ENCODE results near the gene MIGA1.
"Not testable (repeated sequence)": the region's sequence is repeated elsewhere in the genome, so short reads cannot be mapped to it uniquely, and the experiment has no call there.

The MIGA1 gene

GRCh38 chr1:77797991-77798390 lies 18.5 kb downstream of the MIGA1 start:
- peak; percentile 29 for DNase-seq (ENCODE audit: low read depth)

- DNase-seq (ENCODE audit: low read depth), result no peak
Measured at GRCh38 chr1:77802026-77802425, 22.6 kb downstream of the MIGA1 start.

- DNase-seq (ENCODE audit: low read depth), result no peak
Measured at GRCh38 chr1:77803371-77803770, 23.9 kb downstream of the MIGA1 start.

GRCh38 chr1:77809787-77810462 lies 30.5 kb downstream of the MIGA1 start:
- DNase-seq (ENCODE audit: low read depth), result not testable (repeated sequence)

- DNase-seq (ENCODE audit: low read depth), result not testable (repeated sequence)
Measured at GRCh38 chr1:77811589-77811988, 32.1 kb downstream of the MIGA1 start.

- DNase-seq (ENCODE audit: low read depth), result peak; percentile 34
Measured at GRCh38 chr1:77817368-77818209, 38.1 kb downstream of the MIGA1 start.

GRCh38 chr1:77820121-77820520 lies 40.7 kb downstream of the MIGA1 start:
- DNase-seq (ENCODE audit: low read depth), result no peak

- DNase-seq (ENCODE audit: low read depth), result peak; percentile 81
Measured at GRCh38 chr1:77824079-77824478, 44.6 kb downstream of the MIGA1 start.

GRCh38 chr1:77824694-77825093 lies 45.2 kb downstream of the MIGA1 start:
- DNase-seq (ENCODE audit: low read depth), result no peak

- peak; percentile 67 for DNase-seq (ENCODE audit: low read depth)
Measured at GRCh38 chr1:77825131-77825709, 45.8 kb downstream of the MIGA1 start.

GRCh38 chr1:77826851-77827250 lies 47.4 kb downstream of the MIGA1 start:
- not testable (repeated sequence) for DNase-seq (ENCODE audit: low read depth)

- DNase-seq (ENCODE audit: low read depth), result no peak
Measured at GRCh38 chr1:77828098-77828497, 48.6 kb downstream of the MIGA1 start.

- peak; percentile 35 for DNase-seq (ENCODE audit: low read depth)
Measured at GRCh38 chr1:77829851-77830250, 50.4 kb downstream of the MIGA1 start.

- no peak for DNase-seq (ENCODE audit: low read depth)
Measured at GRCh38 chr1:77830946-77831345, 51.5 kb downstream of the MIGA1 start.

- peak; percentile 47 for DNase-seq (ENCODE audit: low read depth)
Measured at GRCh38 chr1:77831566-77831965, 52.1 kb downstream of the MIGA1 start.

GRCh38 chr1:77831976-77832711 lies 52.7 kb downstream of the MIGA1 start:
- DNase-seq (ENCODE audit: low read depth), result peak; percentile 88

- DNase-seq (ENCODE audit: low read depth), result peak; percentile 99
Measured at GRCh38 chr1:77832901-77833300, 53.5 kb downstream of the MIGA1 start.

- peak; percentile 33 for DNase-seq (ENCODE audit: low read depth)
Measured at GRCh38 chr1:77833521-77834100, 54.2 kb downstream of the MIGA1 start.

GRCh38 chr1:77834771-77835334 lies 55.4 kb downstream of the MIGA1 start:
- DNase-seq (ENCODE audit: low read depth), result peak; percentile 82

- DNase-seq (ENCODE audit: low read depth), result no peak
Measured at GRCh38 chr1:77841574-77841973, 62.1 kb downstream of the MIGA1 start.

- no peak for DNase-seq (ENCODE audit: low read depth)
Measured at GRCh38 chr1:77845951-77846350, 66.5 kb downstream of the MIGA1 start.

- DNase-seq (ENCODE audit: low read depth), result no peak
Measured at GRCh38 chr1:77846966-77847365, 67.5 kb downstream of the MIGA1 start.
